GM12801 (cell line): ENCODE results near the gene ZNF501.

Experiments
- TF ChIP-seq, protein P1 (sequence below): IDR thresholded peaks from one replicate; pipeline ENCODE4 v1.5.1; 2011; ENCODE audit warnings: control low read depth; ENCODE audit not compliant: insufficient read length; ENCODE audit errors: extremely low read depth

Gene ZNF501

DNA sequence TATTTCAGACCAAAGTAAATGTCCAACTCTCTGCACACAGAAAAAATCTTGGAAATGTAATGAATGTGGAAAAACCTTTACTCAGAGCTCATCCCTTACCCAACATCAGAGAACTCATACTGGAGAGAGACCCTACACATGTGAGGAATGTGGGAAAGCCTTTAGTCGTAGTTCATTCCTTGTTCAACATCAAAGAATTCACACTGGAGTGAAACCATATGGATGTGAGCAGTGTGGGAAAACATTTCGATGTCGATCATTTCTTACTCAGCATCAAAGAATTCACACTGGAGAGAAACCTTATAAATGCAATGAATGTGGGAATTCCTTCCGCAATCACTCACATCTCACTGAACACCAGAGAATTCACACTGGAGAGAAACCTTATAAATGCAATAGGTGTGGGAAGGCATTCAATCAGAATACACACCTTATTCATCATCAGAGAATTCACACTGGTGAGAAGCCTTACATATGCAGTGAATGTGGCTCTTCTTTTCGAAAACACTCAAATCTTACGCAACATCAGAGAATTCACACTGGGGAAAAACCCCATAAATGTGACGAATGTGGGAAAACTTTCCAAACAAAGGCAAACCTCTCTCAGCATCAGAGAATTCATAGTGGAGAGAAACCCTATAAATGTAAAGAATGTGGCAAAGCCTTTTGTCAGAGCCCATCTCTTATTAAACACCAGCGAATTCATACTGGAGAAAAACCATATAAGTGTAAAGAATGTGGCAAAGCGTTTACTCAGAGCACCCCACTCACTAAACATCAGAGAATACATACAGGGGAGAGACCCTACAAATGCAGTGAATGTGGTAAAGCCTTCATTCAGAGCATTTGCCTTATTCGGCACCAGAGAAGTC lies 8.0 kb upstream of the ZNF501 start:
- TF ChIP-seq, protein P1, sequence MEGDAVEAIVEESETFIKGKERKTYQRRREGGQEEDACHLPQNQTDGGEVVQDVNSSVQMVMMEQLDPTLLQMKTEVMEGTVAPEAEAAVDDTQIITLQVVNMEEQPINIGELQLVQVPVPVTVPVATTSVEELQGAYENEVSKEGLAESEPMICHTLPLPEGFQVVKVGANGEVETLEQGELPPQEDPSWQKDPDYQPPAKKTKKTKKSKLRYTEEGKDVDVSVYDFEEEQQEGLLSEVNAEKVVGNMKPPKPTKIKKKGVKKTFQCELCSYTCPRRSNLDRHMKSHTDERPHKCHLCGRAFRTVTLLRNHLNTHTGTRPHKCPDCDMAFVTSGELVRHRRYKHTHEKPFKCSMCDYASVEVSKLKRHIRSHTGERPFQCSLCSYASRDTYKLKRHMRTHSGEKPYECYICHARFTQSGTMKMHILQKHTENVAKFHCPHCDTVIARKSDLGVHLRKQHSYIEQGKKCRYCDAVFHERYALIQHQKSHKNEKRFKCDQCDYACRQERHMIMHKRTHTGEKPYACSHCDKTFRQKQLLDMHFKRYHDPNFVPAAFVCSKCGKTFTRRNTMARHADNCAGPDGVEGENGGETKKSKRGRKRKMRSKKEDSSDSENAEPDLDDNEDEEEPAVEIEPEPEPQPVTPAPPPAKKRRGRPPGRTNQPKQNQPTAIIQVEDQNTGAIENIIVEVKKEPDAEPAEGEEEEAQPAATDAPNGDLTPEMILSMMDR, result no peak

DNA sequence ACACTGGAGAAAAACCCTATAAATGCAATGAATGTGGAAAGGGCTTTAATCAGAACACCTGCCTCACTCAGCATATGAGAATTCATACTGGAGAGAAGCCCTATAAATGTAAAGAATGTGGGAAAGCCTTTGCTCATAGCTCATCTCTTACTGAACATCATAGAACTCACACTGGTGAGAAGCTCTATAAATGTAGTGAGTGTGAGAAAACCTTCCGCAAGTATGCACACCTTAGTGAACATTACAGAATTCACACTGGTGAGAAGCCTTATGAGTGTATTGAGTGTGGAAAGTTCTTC lies 7.4 kb upstream of the ZNF501 start:
- TF ChIP-seq, protein P1, result no peak

DNA sequence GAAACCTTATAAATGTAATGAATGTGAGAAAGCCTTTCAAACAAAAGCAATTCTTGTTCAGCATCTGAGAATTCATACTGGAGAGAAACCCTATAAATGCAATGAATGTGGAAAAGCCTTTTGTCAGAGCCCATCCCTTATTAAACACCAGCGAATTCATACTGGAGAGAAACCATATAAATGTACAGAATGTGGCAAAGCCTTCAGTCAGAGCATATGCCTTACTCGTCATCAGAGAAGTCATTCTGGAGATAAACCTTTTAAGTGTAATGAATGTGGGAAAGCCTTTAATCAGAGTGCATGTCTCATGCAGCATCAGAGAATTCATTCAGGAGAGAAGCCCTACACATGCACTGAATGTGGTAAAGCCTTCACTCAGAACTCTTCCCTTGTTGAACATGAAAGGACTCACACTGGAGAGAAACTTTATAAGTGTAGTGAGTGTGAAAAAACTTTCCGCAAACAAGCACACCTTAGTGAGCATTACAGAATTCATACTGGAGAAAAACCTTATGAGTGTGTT lies 5.3 kb downstream of the ZNF501 start:
- TF ChIP-seq, protein P1, result no peak

DNA sequence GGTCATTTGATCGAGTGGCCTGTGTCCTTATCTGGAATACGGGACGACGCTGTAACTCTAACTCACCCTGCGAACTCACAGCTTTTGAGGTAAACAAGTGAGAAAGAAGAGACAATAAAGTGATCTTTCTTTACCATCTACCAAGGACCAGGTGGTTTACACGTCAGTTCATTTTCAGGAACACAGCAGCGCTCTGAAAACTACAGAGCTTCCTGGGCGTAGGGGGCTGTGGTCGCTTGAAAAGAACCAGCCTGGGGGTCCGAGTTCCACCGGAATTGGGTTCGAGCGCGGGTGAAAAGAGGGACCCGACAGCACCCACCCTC lies 31.6 kb downstream of the ZNF501 start:
- TF ChIP-seq, protein P1, result no peak

DNA sequence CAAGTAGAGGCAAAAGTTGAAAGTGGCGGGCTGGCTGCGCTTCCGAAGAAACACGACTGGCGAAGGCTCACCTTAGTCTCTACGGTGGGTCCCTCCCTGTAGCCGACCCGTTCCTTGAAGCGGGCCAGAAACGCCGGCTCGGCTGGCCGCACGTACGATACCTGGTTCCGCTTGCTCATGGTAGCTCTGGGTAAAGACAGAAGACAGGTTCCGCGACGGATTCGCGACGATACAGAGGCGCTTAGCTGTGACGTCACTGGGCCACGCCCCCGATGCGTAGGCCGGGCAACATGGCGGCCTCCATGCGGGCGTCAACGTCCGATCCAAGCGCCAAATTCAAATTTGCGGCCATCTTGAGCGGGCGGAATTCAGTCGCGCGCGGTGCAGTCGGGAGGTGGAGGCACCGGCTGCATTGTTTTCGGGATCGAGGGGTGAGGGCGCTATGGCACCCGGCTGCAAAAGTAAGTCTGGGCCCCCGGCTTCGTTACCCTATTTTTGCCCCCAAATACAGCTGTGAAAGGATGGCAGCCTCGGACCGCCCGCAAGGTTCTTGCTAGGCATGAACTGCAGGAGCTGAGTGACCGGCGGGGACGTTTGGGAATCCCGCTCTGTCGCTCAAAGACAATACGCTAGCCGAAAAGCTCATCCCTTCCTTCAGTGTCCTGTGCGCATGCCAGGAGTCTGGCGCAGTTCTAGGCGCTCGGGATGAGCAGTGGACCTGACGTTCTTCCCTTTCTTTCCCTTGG lies 32.2 kb downstream of the ZNF501 start, which contains the start of the genes KIAA1143 and KIF15:
TSS of gene KIAA1143 (minus strand) at position 196 of the 746 bp plus-strand sequence. CDS start at position 179, 17 bp downstream.
TSS of gene KIF15 (plus strand) at position 371 of the 746 bp plus-strand sequence. CDS start at position 443, 72 bp downstream.
- TF ChIP-seq, protein P1, result no peak

DNA sequence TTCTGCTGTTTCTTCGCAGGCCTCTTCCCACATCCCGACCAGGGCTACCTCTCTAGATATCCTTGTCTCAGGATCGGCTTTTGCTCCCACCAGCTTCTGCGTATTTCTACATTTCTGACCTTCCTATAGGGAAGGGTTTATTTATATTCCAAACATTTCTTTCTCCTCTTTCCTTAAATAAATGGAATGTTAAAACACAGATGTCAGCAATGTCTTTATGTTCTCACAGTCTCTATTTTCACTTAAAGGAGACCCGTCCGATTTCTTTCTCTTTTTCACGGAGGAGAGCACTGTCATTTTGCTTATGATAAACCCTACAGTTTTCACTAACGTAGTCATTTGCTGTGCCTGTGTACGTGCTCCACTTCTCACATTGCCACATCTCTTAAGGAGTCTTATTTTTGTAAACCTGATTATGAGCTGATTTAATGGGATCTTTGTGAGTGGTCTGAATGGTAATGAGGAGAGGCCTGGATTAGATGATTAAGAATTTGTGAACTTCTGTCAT lies 32.8 kb downstream of the ZNF501 start:
- TF ChIP-seq, protein P1, result no peak

DNA sequence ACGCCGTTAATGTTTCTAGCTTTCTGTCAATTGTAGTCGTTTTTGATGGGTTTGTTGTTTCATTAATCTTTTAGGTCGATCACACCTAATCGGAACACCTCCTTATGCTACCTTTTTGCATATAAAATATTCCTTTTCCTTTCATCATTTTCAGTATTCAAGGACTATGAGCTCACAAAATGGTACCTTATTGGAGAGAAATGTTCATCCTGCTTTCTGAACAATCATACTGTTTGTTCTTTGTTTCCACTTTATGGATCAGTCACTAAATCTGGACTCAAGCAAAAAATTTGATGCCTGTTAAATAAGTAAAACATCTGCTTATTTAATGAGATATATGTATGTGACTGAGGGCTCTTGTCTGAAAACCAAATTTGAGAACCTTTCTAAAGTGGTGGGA lies 33.3 kb downstream of the ZNF501 start:
- TF ChIP-seq, protein P1, result no peak
